ENCODE measurements around the gene RGS3.
"Not testable (repeated sequence)": the region's sequence is repeated elsewhere in the genome, so short reads cannot be mapped to it uniquely, and the experiment has no call there.

The RGS3 gene

DNA sequence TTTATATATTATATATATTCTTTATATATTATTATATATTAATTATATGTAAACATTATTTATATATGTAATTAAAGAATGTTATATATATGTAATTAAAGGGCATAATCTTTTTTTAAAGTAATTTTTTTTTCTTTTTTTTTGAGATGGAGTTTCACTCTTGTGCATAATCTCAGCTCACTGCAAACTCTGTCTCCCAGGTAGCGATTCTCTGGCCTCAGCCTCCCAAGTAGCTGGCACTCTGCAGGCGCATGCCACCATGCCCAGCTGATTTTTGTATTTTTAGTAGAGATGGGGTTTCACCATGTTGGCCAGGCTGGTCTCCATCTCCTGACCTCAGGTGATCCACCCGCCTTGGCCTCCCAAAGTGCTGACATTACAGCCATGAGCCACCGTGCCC, 27.6 kb downstream of the RGS3 start:
- not testable (repeated sequence) for H3K9me3 ChIP-seq (replicated peaks in 1 of 2; ENCODE audit: control insufficient read depth in 2 of 2, insufficient read depth in 1 of 2, low read depth in 1 of 2, low read length in 2 of 2); H3K36me3 ChIP-seq (replicated peaks in 1 of 2; ENCODE audit: control insufficient read depth in 2 of 2, insufficient read depth in 2 of 2, low read length in 2 of 2); H3K18ac ChIP-seq (ENCODE audit: low read length); H3K4me2 ChIP-seq (ENCODE audit: insufficient read depth, low read length, poor library complexity, severe bottlenecking); H2BK15ac ChIP-seq (ENCODE audit: low read length); H3K27ac ChIP-seq (replicated peaks; ENCODE audit: low read length); H3K9ac ChIP-seq (ENCODE audit: low read depth, low read length, poor library complexity); H3K79me1 ChIP-seq (ENCODE audit: low read depth, low read length); H4K8ac ChIP-seq (ENCODE audit: low read depth, low read length); H2BK120ac ChIP-seq (ENCODE audit: low read depth, low read length); H2AFZ ChIP-seq (ENCODE audit: low read length); H3K4me1 ChIP-seq (ENCODE audit: control insufficient read depth in 2 of 2, insufficient read depth in 1 of 2, low read depth in 1 of 2, low read length in 2 of 2); H3K27me3 ChIP-seq (ENCODE audit: control insufficient read depth in 3 of 3, insufficient read depth in 3 of 3, low read depth in 1 of 3, low read length in 3 of 3); H2AK5ac ChIP-seq (ENCODE audit: low read depth, low read length); H3K14ac ChIP-seq (ENCODE audit: low read length); H4K91ac ChIP-seq (ENCODE audit: low read depth, low read length, poor library complexity); H2BK5ac ChIP-seq (ENCODE audit: low read length); DNase-seq (ENCODE audit: low spot score); H2BK12ac ChIP-seq (ENCODE audit: low read length); H3K4ac ChIP-seq (ENCODE audit: low read length); H3K23ac ChIP-seq (ENCODE audit: low read depth, low read length, poor library complexity); H3K4me3 ChIP-seq (ENCODE audit: low read length in 2 of 2)
- no CpG with 5 or more reads among the region's 4 CpGs for WGBS, 2 donors (ENCODE audit: extremely low coverage in 2 of 2, insufficient read length in 2 of 2, insufficient replicate concordance in 1 of 2)

GRCh38 chr9:113492343-113493202, 29.0 kb downstream of the RGS3 start:
- Histone ChIP-seq H3K9ac (ENCODE audit: low read depth, low read length, poor library complexity) (no peak overlapping the region), H3K4me1 (ENCODE audit: control insufficient read depth in 2 of 2, insufficient read depth in 1 of 2, low read depth in 1 of 2, low read length in 2 of 2) (peaks cover 3 to 8% of the 10 kb centered on the region in 2 donors), H2AFZ (ENCODE audit: low read length) (peak overlapping the region; percentile 82), H3K14ac (ENCODE audit: low read length) (no peak overlapping the region), H3K36me3 (replicated peaks in 1 of 2; ENCODE audit: control insufficient read depth in 2 of 2, insufficient read depth in 2 of 2, low read length in 2 of 2) (no peaks in the 10 kb centered on the region), H3K27ac (replicated peaks; ENCODE audit: low read length) (no peak overlapping the region), H3K27me3 (ENCODE audit: control insufficient read depth in 3 of 3, insufficient read depth in 3 of 3, low read depth in 1 of 3, low read length in 3 of 3) (no peaks in the 10 kb centered on the region), H3K4me2 (ENCODE audit: insufficient read depth, low read length, poor library complexity, severe bottlenecking) (no peak overlapping the region), H3K4ac (ENCODE audit: low read length) (no peak overlapping the region), H2BK120ac (ENCODE audit: low read depth, low read length) (no peak overlapping the region), H4K8ac (ENCODE audit: low read depth, low read length) (no peak overlapping the region), H2BK5ac (ENCODE audit: low read length) (no peak overlapping the region), H2BK15ac (ENCODE audit: low read length) (no peak overlapping the region), H3K18ac (ENCODE audit: low read length) (no peak overlapping the region), H3K4me3 (ENCODE audit: low read length in 2 of 2) (no peak overlapping the region), H3K79me1 (ENCODE audit: low read depth, low read length) (no peaks in the 10 kb centered on the region), H2AK5ac (ENCODE audit: low read depth, low read length) (no peak overlapping the region), H3K9me3 (replicated peaks in 1 of 2; ENCODE audit: control insufficient read depth in 2 of 2, insufficient read depth in 1 of 2, low read depth in 1 of 2, low read length in 2 of 2) (no peaks in the 10 kb centered on the region), H4K91ac (ENCODE audit: low read depth, low read length, poor library complexity) (no peak overlapping the region), H3K23ac (ENCODE audit: low read depth, low read length, poor library complexity) (no peak overlapping the region), H2BK12ac (ENCODE audit: low read length) (no peak overlapping the region)
- DNase-seq (ENCODE audit: low spot score): no peak
- no CpG with 5 or more reads among the region's 11 CpGs for WGBS, 2 donors (ENCODE audit: extremely low coverage in 2 of 2, insufficient read length in 2 of 2, insufficient replicate concordance in 1 of 2)

- DNase-seq (ENCODE audit: low spot score): no peak
- peaks cover 3 to 8% of the 10 kb centered on the region in 2 donors for H3K4me1 ChIP-seq (ENCODE audit: control insufficient read depth in 2 of 2, insufficient read depth in 1 of 2, low read depth in 1 of 2, low read length in 2 of 2)
- no peaks in the 10 kb centered on the region for H3K36me3 ChIP-seq (replicated peaks in 1 of 2; ENCODE audit: control insufficient read depth in 2 of 2, insufficient read depth in 2 of 2, low read length in 2 of 2)
- peak overlapping the region; percentile 82 for H2AFZ ChIP-seq (ENCODE audit: low read length)
- H3K23ac ChIP-seq (ENCODE audit: low read depth, low read length, poor library complexity): no peak overlapping the region
- no peak overlapping the region for H4K8ac ChIP-seq (ENCODE audit: low read depth, low read length)
- no peak overlapping the region for H3K4me3 ChIP-seq (ENCODE audit: low read length in 2 of 2)
- no peak overlapping the region for H2BK15ac ChIP-seq (ENCODE audit: low read length)
- H4K91ac ChIP-seq (ENCODE audit: low read depth, low read length, poor library complexity): no peak overlapping the region
- no peak overlapping the region for H2BK5ac ChIP-seq (ENCODE audit: low read length)
- no peak overlapping the region for H3K27ac ChIP-seq (replicated peaks; ENCODE audit: low read length)
- H3K79me1 ChIP-seq (ENCODE audit: low read depth, low read length): no peaks in the 10 kb centered on the region
- H2BK12ac ChIP-seq (ENCODE audit: low read length): no peak overlapping the region
- no peaks in the 10 kb centered on the region for H3K27me3 ChIP-seq (ENCODE audit: control insufficient read depth in 3 of 3, insufficient read depth in 3 of 3, low read depth in 1 of 3, low read length in 3 of 3)
- H2AK5ac ChIP-seq (ENCODE audit: low read depth, low read length): no peak overlapping the region
- H3K4me2 ChIP-seq (ENCODE audit: insufficient read depth, low read length, poor library complexity, severe bottlenecking): no peak overlapping the region
- H3K4ac ChIP-seq (ENCODE audit: low read length): no peak overlapping the region
- H2BK120ac ChIP-seq (ENCODE audit: low read depth, low read length): no peak overlapping the region
- H3K18ac ChIP-seq (ENCODE audit: low read length): peak overlapping the region; percentile 3
- H3K9ac ChIP-seq (ENCODE audit: low read depth, low read length, poor library complexity): no peak overlapping the region
- H3K9me3 ChIP-seq (replicated peaks in 1 of 2; ENCODE audit: control insufficient read depth in 2 of 2, insufficient read depth in 1 of 2, low read depth in 1 of 2, low read length in 2 of 2): no peaks in the 10 kb centered on the region
- peak overlapping the region; percentile 4 for H3K14ac ChIP-seq (ENCODE audit: low read length)
Measured at GRCh38 chr9:113493203-113493520, 29.6 kb downstream of the RGS3 start.

DNA sequence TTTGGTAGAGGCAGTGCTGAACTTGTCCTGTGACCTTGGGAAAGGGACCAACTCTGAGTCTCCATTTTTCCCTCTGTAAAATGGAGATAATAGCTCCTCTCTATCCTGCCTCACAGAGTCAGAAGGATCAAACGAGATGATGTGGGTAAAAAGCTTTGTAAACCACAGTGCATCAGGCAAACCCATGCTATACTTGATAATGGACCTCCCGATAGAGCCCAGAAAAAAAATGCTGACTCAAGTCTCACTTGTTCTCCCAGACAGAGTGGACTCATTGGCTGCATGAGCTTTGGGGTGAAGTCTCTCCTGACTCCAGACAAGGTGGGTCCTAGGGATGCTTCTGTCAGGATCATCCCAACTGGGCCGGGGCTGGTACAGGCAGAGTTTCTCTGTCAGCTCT, 32.0 kb downstream of the RGS3 start:
- no peak overlapping the region for H3K9ac ChIP-seq (ENCODE audit: low read depth, low read length, poor library complexity)
- H2BK120ac ChIP-seq (ENCODE audit: low read depth, low read length): no peak overlapping the region
- H4K91ac ChIP-seq (ENCODE audit: low read depth, low read length, poor library complexity): no peak overlapping the region
- no peak overlapping the region for H3K23ac ChIP-seq (ENCODE audit: low read depth, low read length, poor library complexity)
- H3K18ac ChIP-seq (ENCODE audit: low read length): no peak overlapping the region
- no peak overlapping the region for H2BK12ac ChIP-seq (ENCODE audit: low read length)
- H3K36me3 ChIP-seq (replicated peaks in 1 of 2; ENCODE audit: control insufficient read depth in 2 of 2, insufficient read depth in 2 of 2, low read length in 2 of 2): no peaks in the 10 kb centered on the region
- no peak for DNase-seq (ENCODE audit: low spot score)
- H3K4me3 ChIP-seq (ENCODE audit: low read length in 2 of 2): no peak overlapping the region
- H3K9me3 ChIP-seq (replicated peaks in 1 of 2; ENCODE audit: control insufficient read depth in 2 of 2, insufficient read depth in 1 of 2, low read depth in 1 of 2, low read length in 2 of 2): no peaks in the 10 kb centered on the region
- H3K4me2 ChIP-seq (ENCODE audit: insufficient read depth, low read length, poor library complexity, severe bottlenecking): no peak overlapping the region
- no peak overlapping the region for H2BK15ac ChIP-seq (ENCODE audit: low read length)
- H2AK5ac ChIP-seq (ENCODE audit: low read depth, low read length): no peak overlapping the region
- H3K14ac ChIP-seq (ENCODE audit: low read length): no peak overlapping the region
- peaks cover 5 to 8% of the 10 kb centered on the region in 2 donors for H3K4me1 ChIP-seq (ENCODE audit: control insufficient read depth in 2 of 2, insufficient read depth in 1 of 2, low read depth in 1 of 2, low read length in 2 of 2)
- H3K4ac ChIP-seq (ENCODE audit: low read length): no peak overlapping the region
- H3K27me3 ChIP-seq (ENCODE audit: control insufficient read depth in 3 of 3, insufficient read depth in 3 of 3, low read depth in 1 of 3, low read length in 3 of 3): no peaks in the 10 kb centered on the region
- no peak overlapping the region for H4K8ac ChIP-seq (ENCODE audit: low read depth, low read length)
- no peak overlapping the region for H2AFZ ChIP-seq (ENCODE audit: low read length)
- H2BK5ac ChIP-seq (ENCODE audit: low read length): no peak overlapping the region
- no peaks in the 10 kb centered on the region for H3K79me1 ChIP-seq (ENCODE audit: low read depth, low read length)
- no CpG with 5 or more reads among the region's 3 CpGs for WGBS, 2 donors (ENCODE audit: extremely low coverage in 2 of 2, insufficient read length in 2 of 2, insufficient replicate concordance in 1 of 2)
- no peak overlapping the region for H3K27ac ChIP-seq (replicated peaks; ENCODE audit: low read length)
